HEK293T (cell line): ENCODE data around the gene LSM2.
"Not testable (repeated sequence)": the region's sequence is repeated elsewhere in the genome, so short reads cannot be mapped to it uniquely, and the experiment has no call there.

Experiments used
- BHLHE40 ChIP-seq: fragments of 450-650 bp; IDR thresholded peaks from 2 replicates; pipeline ENCODE4 v1.6.1; 2016; ENCODE audit warnings: mild to moderate bottlenecking, moderate library complexity, borderline replicate concordance
- FOXA1 ChIP-seq: fragments of 450-650 bp; IDR thresholded peaks from 2 replicates; pipeline ENCODE4 v1.6.1; 2016; ENCODE audit warnings: mild to moderate bottlenecking
- FOXK2 ChIP-seq: fragments of 450-650 bp; IDR thresholded peaks from 2 replicates; pipeline ENCODE4 v1.6.1; 2016; ENCODE audit warnings: mild to moderate bottlenecking
- FOXM1 ChIP-seq: fragments of 450-650 bp; IDR thresholded peaks from 2 replicates; pipeline ENCODE4 v1.6.1; 2017; ENCODE audit warnings: mild to moderate bottlenecking, borderline replicate concordance
- LEF1 ChIP-seq: fragments of 450-650 bp; IDR thresholded peaks from 2 replicates; pipeline ENCODE4 v1.6.1; 2017; ENCODE audit warnings: mild to moderate bottlenecking, borderline replicate concordance
- SP1 ChIP-seq: fragments of 450-650 bp; IDR thresholded peaks from 2 replicates; pipeline ENCODE4 v1.6.1; 2017
- SUZ12 ChIP-seq: fragments of 450-650 bp; IDR thresholded peaks from 2 replicates; pipeline ENCODE4 v1.6.1; 2016; ENCODE audit warnings: mild to moderate bottlenecking
- TARDBP ChIP-seq: fragments of 450-650 bp; IDR thresholded peaks from 2 replicates; pipeline ENCODE4 v1.6.1; 2016
- ZNF384 ChIP-seq: fragments of 450-650 bp; IDR thresholded peaks from 2 replicates; pipeline ENCODE4 v1.6.1; 2016

DNA sequence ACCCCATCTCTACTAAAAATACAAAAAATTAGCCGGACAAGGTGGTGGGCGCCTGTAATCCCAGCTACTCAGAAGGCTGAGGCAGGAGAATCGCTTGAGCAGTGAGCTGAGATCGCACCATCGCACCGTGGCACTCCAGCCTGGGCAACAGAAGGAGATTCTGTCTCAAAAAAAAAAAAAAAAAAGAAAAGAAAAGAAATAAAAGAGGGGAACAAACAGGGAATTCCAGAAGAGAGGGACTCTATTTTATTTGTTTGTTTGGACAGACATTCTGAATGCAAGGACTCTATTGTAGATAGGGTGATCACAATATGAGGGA is 12.9 kb downstream of the LSM2 start:
- not testable (repeated sequence) for TF ChIP-seq FOXK2, BHLHE40, LEF1, SUZ12, FOXM1, TARDBP, ZNF384, FOXA1, SP1
